ENCODE measurements around the gene CROCC2. TPM values are rescaled to one million over a fixed set of nuclear protein-coding genes. Genes with fewer than 3 reads are reported as not detected.
A peak's percentile ranks its signal among the peaks of the same experiment; 100 is the strongest.

The CROCC2 gene
- total and polyA plus RNA-seq, 3 experiments from 2014 or later: not detected

DNA sequence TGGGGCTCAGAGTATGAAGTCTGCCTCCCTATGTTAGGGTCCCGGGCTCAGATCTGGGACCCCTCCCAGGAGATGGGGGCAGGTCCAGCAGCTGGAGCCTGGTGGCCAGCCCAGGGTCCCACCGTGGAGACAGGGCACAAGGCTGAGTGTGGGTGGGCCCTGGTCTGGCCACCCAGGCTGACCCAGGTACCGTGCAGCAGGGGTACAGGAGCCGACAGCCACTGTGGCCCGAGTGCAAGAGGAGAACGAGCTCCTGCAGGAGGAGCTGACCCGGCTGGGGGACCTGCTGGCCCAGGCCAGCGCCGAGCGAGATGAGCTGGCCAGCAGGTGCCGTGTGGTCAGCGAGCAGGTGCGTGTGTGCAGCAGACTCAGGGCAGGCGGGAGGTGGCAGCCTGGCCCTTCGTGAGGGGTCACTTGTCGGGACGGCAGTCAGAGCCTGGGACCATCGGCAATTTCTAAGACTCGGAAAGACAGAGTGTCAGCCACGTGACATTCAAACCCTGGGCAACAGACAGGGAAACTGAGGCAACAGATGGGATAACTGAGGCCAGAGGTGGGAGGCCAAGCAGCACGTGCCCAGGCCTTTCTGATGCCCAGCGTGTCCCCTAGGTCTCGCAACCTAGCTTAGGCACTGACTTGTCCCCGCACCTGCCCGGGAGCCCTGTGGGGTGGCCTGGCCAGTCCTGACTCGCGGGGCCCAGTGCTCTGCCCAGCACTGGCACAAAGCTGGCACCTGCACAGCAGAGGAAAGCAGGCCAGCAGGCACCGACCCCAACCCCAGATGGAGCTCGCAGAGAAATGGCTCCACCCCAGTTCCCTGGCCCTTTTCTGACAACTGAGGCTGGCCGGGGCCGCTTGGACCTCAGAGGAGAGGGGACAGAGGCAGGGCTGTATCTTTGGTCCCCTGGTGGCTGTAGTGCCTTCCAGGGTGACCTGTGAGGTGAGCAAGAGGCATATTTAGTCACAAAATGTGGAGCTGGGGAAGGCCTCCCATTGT, 13.9 kb downstream of the CROCC2 start:
- Histone ChIP-seq H3K27me3 (ENCODE audit: insufficient read depth, low read length, poor library complexity, severe bottlenecking) (no peaks in the 10 kb centered on the region), H3K4me3 (ENCODE audit: low read length) (no peak overlapping the region), H3K36me3 (ENCODE audit: insufficient read depth, low read length) (no peaks in the 10 kb centered on the region), H3K4me1 (ENCODE audit: insufficient read depth, low read length) (no peaks in the 10 kb centered on the region), H3K9me3 (ENCODE audit: low read length) (no peaks in the 10 kb centered on the region), H3K27ac (ENCODE audit: low read depth, low read length) (no peak overlapping the region)
- Mint-ChIP-seq H3K4me1 (no peaks in the 10 kb centered on the region), H3K9me3 (no peaks in the 10 kb centered on the region), H3K27ac (peak overlapping the region in 1 of 8 donors; percentile 79), H3K36me3 (no peaks in the 10 kb centered on the region), H3K27me3 (peaks cover 5 to 9% of the 10 kb centered on the region in 2 donors), H3K4me3 (no peak overlapping the region)
- DNase-seq: peak in 2 of 5 donors; percentile 0 to 43
- ChIA-PET CTCF (no interaction called here), POLR2A (no interaction called here)

DNA sequence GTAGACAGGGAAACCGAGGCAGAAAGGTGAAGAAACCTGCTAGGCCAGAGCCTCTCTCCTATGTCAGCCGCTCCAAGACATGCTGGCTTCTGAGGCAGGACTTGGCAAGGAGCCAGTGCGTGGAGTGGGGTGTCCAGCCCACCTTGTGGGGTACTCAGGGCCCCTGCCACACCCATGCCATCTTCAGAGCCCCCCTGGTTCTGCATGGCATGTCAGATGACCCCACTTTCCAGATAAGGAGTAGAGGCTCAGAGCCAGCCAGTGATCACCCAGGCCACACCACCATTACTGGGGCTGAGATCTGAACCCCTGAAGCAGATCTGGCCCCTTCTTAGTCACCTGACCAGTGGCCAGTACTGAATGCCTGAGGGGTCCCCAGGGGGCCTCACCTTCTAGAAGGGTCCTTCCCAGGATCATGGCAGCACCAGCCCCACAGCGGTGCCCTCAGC, 14.7 kb downstream of the CROCC2 start:
- H3K27me3 Mint-ChIP-seq: peaks cover 0 to 5% of the 10 kb centered on the region in 2 donors
- H3K9me3 Mint-ChIP-seq: no peaks in the 10 kb centered on the region
- CTCF ChIA-PET: no interaction called here
- H3K36me3 ChIP-seq (ENCODE audit: insufficient read depth, low read length): no peaks in the 10 kb centered on the region
- H3K4me1 ChIP-seq (ENCODE audit: insufficient read depth, low read length): no peaks in the 10 kb centered on the region
- H3K36me3 Mint-ChIP-seq: no peaks in the 10 kb centered on the region
- POLR2A ChIA-PET: no interaction called here
- H3K27me3 ChIP-seq (ENCODE audit: insufficient read depth, low read length, poor library complexity, severe bottlenecking): no peaks in the 10 kb centered on the region
- H3K4me3 Mint-ChIP-seq: no peak overlapping the region
- no peak overlapping the region for H3K27ac ChIP-seq (ENCODE audit: low read depth, low read length)
- H3K27ac Mint-ChIP-seq: no peak overlapping the region
- no peaks in the 10 kb centered on the region for H3K9me3 ChIP-seq (ENCODE audit: low read length)
- H3K4me3 ChIP-seq (ENCODE audit: low read length): no peak overlapping the region
- H3K4me1 Mint-ChIP-seq: no peaks in the 10 kb centered on the region
- DNase-seq: peak in 2 of 5 donors; percentile 0 to 38

DNA sequence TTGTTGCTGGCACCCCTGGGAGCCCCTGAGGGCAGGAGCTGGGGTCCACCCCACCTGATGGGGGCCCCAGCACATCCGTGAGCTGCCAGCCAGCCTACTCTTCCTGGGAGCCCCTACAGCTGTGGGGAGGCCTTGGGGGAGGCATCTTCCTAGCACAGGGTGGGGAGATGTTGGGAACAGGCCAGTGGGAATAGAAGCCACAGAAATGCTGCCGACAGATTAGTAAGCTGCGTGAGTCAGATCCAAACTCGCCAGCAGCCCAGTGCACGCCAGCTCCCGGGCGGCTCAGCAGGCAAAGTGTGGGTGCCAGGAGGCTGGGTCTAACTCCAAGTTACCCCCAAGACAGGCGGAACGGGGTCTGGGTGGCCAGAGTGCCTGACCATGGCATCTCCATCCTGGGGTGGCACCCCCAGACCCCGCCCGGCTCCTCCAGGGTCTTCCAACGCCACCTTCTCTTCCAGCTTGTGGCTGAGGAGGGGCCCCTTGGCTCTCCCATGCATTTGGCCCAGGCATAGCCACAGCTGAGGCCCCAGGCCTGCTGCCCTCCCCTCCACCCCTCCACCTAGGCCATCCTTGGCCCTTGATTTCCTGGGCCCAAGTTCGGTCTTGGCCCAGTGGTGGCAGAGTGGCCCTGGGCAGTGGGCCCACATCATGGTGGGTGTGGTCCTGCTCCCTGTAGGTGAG, 15.3 kb downstream of the CROCC2 start:
- CTCF ChIA-PET: no interaction called here
- peak in 1 of 5 donors; percentile 15 for DNase-seq
- H3K4me1 Mint-ChIP-seq: no peaks in the 10 kb centered on the region
- no peaks in the 10 kb centered on the region for H3K27me3 ChIP-seq (ENCODE audit: insufficient read depth, low read length, poor library complexity, severe bottlenecking)
- H3K9me3 Mint-ChIP-seq: no peaks in the 10 kb centered on the region
- H3K9me3 ChIP-seq (ENCODE audit: low read length): no peaks in the 10 kb centered on the region
- H3K27ac ChIP-seq (ENCODE audit: low read depth, low read length): no peak overlapping the region
- H3K27ac Mint-ChIP-seq: peak overlapping the region in 1 of 8 donors; percentile 17
- H3K36me3 Mint-ChIP-seq: no peaks in the 10 kb centered on the region
- no peaks in the 10 kb centered on the region for H3K36me3 ChIP-seq (ENCODE audit: insufficient read depth, low read length)
- H3K27me3 Mint-ChIP-seq: peaks cover 0 to 5% of the 10 kb centered on the region in 2 donors
- no peak overlapping the region for H3K4me3 ChIP-seq (ENCODE audit: low read length)
- POLR2A ChIA-PET: no interaction called here
- H3K4me3 Mint-ChIP-seq: no peak overlapping the region
- H3K4me1 ChIP-seq (ENCODE audit: insufficient read depth, low read length): no peaks in the 10 kb centered on the region

DNA sequence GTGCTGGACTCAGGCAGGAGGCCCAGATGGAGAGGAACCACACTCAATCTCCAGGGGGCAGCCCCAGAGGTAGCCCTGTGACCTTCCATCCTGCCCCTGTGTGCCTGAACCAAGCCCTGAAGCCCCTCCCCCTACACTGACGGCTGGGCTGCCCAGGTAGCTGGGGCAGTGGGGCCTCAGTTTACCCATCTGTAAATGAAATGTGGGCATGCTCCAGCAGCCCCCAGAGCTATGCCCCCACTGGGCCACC, 15.8 kb downstream of the CROCC2 start:
- H3K27me3 Mint-ChIP-seq: peaks cover 0 to 4% of the 10 kb centered on the region in 2 donors
- H3K36me3 ChIP-seq (ENCODE audit: insufficient read depth, low read length): no peaks in the 10 kb centered on the region
- no peak overlapping the region for H3K4me3 Mint-ChIP-seq
- no peaks in the 10 kb centered on the region for H3K27me3 ChIP-seq (ENCODE audit: insufficient read depth, low read length, poor library complexity, severe bottlenecking)
- H3K4me3 ChIP-seq (ENCODE audit: low read length): no peak overlapping the region
- H3K4me1 Mint-ChIP-seq: peaks cover 0 to 1% (median 0%) of the 10 kb centered on the region in 3 donors
- POLR2A ChIA-PET: no interaction called here
- no peaks in the 10 kb centered on the region for H3K9me3 ChIP-seq (ENCODE audit: low read length)
- DNase-seq: peak in 1 of 5 donors; percentile 25
- no peaks in the 10 kb centered on the region for H3K36me3 Mint-ChIP-seq
- H3K4me1 ChIP-seq (ENCODE audit: insufficient read depth, low read length): no peaks in the 10 kb centered on the region
- CTCF ChIA-PET: no interaction called here
- no peak overlapping the region for H3K27ac ChIP-seq (ENCODE audit: low read depth, low read length)
- no peaks in the 10 kb centered on the region for H3K9me3 Mint-ChIP-seq
- no peak overlapping the region for H3K27ac Mint-ChIP-seq

DNA sequence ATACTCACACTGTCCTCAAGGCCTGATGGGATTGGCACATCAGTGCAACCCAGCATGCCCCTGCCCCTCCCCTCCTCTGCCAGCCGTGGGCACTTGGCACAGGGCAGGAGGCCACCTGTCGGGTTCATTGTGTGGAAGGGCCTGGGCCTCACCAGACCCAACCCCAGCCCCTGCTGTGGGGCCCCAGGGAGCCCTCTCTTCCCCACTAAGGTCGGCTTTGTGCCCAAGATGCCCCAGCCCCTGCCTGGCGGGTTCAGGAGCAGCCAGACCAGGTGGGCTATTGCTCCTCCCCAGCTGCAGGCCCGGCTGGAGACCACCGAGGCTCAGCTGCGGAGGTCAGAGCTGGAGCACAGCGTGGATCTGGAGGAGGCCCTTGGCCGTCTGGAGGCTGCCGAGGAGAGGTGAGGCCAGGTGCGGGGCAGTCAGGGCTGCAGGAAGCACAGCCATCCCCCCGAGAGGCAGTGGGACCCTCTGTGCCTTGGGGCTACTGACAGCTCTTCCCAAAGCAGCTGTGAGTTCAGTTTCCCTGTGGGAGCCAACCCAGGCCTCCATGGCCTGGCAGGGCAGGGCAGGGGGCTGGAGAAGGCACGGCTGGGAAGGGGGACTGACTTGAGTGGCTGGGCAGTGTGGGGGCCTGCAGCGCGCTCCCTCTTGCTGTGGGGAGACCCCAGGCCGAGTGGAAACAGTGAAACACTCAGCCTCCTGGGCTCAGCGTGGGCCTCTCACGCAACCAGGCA, 16.3 kb downstream of the CROCC2 start:
- Mint-ChIP-seq H3K36me3 (no peaks in the 10 kb centered on the region), H3K9me3 (no peaks in the 10 kb centered on the region), H3K27me3 (no peaks in the 10 kb centered on the region), H3K4me1 (peaks cover 0 to 6% (median 0%) of the 10 kb centered on the region in 3 donors), H3K27ac (no peak overlapping the region), H3K4me3 (no peak overlapping the region)
- ChIA-PET CTCF (no interaction called here), POLR2A (no interaction called here)
- Histone ChIP-seq H3K4me3 (ENCODE audit: low read length) (no peak overlapping the region), H3K27ac (ENCODE audit: low read depth, low read length) (no peak overlapping the region), H3K36me3 (ENCODE audit: insufficient read depth, low read length) (no peaks in the 10 kb centered on the region), H3K4me1 (ENCODE audit: insufficient read depth, low read length) (no peaks in the 10 kb centered on the region), H3K27me3 (ENCODE audit: insufficient read depth, low read length, poor library complexity, severe bottlenecking) (no peaks in the 10 kb centered on the region), H3K9me3 (ENCODE audit: low read length) (no peaks in the 10 kb centered on the region)
- DNase-seq: peak in 2 of 5 donors; percentile 0 to 44

DNA sequence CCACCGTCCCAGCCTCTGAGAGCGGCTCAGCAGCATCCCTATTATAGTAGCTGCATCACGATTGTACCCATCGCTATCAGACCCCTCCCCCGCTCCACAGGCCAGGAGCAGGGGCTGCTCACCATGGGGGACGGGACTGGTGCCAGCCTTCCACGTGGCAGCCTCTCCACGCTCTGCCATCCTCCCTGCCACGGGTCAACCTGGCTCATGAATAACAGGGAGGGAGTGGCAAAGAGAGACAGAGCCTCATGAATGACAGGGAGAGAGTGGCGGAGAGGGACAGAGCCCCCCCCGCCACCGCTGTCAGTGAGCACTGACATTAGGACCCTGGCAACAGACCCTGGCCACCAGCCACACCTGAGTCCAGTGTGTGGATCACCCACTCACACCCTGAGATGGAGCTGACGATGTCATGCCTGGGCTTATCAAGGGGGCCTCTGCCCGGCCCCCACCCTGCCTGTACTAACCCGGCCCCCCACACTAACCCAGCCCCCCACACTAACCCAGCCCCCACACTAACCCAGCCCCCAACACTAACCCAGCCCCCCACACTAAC, 16.9 kb downstream of the CROCC2 start:
- peak in 2 of 5 donors; percentile 0 to 24 for DNase-seq
- ChIA-PET POLR2A (no interaction called here), CTCF (no interaction called here)
- Histone ChIP-seq H3K27me3 (ENCODE audit: insufficient read depth, low read length, poor library complexity, severe bottlenecking) (no peaks in the 10 kb centered on the region), H3K9me3 (ENCODE audit: low read length) (no peaks in the 10 kb centered on the region), H3K4me3 (ENCODE audit: low read length) (no peak overlapping the region), H3K36me3 (ENCODE audit: insufficient read depth, low read length) (no peaks in the 10 kb centered on the region), H3K4me1 (ENCODE audit: insufficient read depth, low read length) (no peaks in the 10 kb centered on the region), H3K27ac (ENCODE audit: low read depth, low read length) (no peak overlapping the region)
- no peaks in the 10 kb centered on the region for H3K36me3 Mint-ChIP-seq
- H3K9me3 Mint-ChIP-seq: no peaks in the 10 kb centered on the region
- no peak overlapping the region for H3K27ac Mint-ChIP-seq
- H3K4me1 Mint-ChIP-seq: peaks cover 0 to 6% (median 0%) of the 10 kb centered on the region in 3 donors
- peaks cover 0 to 2% of the 10 kb centered on the region in 2 donors for H3K27me3 Mint-ChIP-seq
- no peak overlapping the region for H3K4me3 Mint-ChIP-seq

DNA sequence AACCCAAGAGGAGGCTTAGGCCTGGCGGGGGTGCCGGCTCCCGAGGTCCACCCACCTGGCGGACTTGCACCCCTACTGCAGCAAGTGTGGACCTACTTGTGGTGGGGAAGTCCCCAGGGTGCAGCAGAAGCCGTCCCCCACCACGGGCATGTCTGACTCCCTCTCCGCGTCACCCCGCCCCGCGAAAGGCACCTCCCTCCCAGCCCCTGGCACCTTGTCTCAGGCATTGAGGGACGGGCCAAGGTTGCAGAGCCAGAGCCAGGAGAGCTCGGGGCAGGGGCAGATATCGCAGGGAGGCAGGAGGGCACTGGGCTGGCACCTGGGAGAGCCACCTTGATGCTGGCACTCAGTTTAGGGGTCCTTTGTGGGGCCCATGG, 19.0 kb downstream of the CROCC2 start:
- Mint-ChIP-seq H3K36me3 (no peaks in the 10 kb centered on the region), H3K27ac (no peak overlapping the region), H3K4me3 (no peak overlapping the region), H3K4me1 (peaks cover 0 to 6% (median 0%) of the 10 kb centered on the region in 3 donors), H3K9me3 (no peaks in the 10 kb centered on the region), H3K27me3 (peaks cover 1 to 11% of the 10 kb centered on the region in 2 donors)
- ChIA-PET POLR2A (no interaction called here), CTCF (interaction anchor here (1.8 kb wide), 1 partner anchor 10 kb away, joined by 5 read pairs; no protein-coding TSS in a partner anchor)
- peak in 1 of 5 donors; percentile 44 for DNase-seq
- Histone ChIP-seq H3K27me3 (ENCODE audit: insufficient read depth, low read length, poor library complexity, severe bottlenecking) (no peaks in the 10 kb centered on the region), H3K4me1 (ENCODE audit: insufficient read depth, low read length) (no peaks in the 10 kb centered on the region), H3K9me3 (ENCODE audit: low read length) (no peaks in the 10 kb centered on the region), H3K4me3 (ENCODE audit: low read length) (no peak overlapping the region), H3K27ac (ENCODE audit: low read depth, low read length) (no peak overlapping the region), H3K36me3 (ENCODE audit: insufficient read depth, low read length) (no peaks in the 10 kb centered on the region)

All from CD8-positive, alpha-beta memory T cell (primary cell).